K562 (cell line): ENCODE data around the gene WASL. TPM values are rescaled to one million over a fixed set of nuclear protein-coding genes. Genes with fewer than 3 reads are reported as not detected.

Source experiments
- CC2D1A ChIP-seq: fragments of 450-650 bp; IDR thresholded peaks from 2 replicates; pipeline ENCODE4 v1.6.1; 2017; ENCODE audit warnings: mild to moderate bottlenecking
- DPF2 ChIP-seq: fragments of 450-650 bp; IDR thresholded peaks from 2 replicates; pipeline ENCODE4 v1.6.1; 2016
- GATAD2B ChIP-seq: fragments of 450-650 bp; IDR thresholded peaks from 2 replicates; pipeline ENCODE4 v1.6.1; 2017; ENCODE audit warnings: mild to moderate bottlenecking, borderline replicate concordance
- IFI16 ChIP-seq: fragments of 250-450 bp; sonication (Bioruptor Pico); IDR thresholded peaks from 2 replicates; pipeline ENCODE4 v2.1.2; 2022; ENCODE audit warnings: mild to moderate bottlenecking, inconsistent platforms
- KLF13 ChIP-seq: fragments of 450-650 bp; IDR thresholded peaks from 2 replicates; pipeline ENCODE4 v1.6.1; 2016; ENCODE audit warnings: missing genetic modification characterization, low read depth, mild to moderate bottlenecking, missing compliant biosample characterization, moderate library complexity, borderline replicate concordance
- LCOR ChIP-seq: sonication (generic); formaldehyde crosslinking; IDR thresholded peaks from 2 replicates; pipeline ENCODE4 v1.8.0; 2022; ENCODE audit warnings: mild to moderate bottlenecking, missing genetic modification reagents
- MIER1 ChIP-seq: fragments of 450-650 bp; IDR thresholded peaks from 2 replicates; pipeline ENCODE4 v1.6.1; 2016; ENCODE audit warnings: antibody characterized with exemption, mild to moderate bottlenecking, low read depth
- MTA1 ChIP-seq: fragments of 450-650 bp; IDR thresholded peaks from 2 replicates; pipeline ENCODE4 v1.6.1; 2017; ENCODE audit warnings: borderline replicate concordance
- NFATC3 ChIP-seq: fragments of 450-650 bp; IDR thresholded peaks from 2 replicates; pipeline ENCODE4 v1.6.1; 2017; ENCODE audit warnings: mild to moderate bottlenecking
- NFE2 ChIP-seq: IDR thresholded peaks from 2 replicates; pipeline ENCODE4 v1.6.1; 2014; ENCODE audit warnings: antibody characterized with exemption, low read depth
- NKRF ChIP-seq: fragments of 450-650 bp; IDR thresholded peaks from 2 replicates; pipeline ENCODE4 v1.6.1; 2016; ENCODE audit warnings: borderline replicate concordance
- NR2C1 ChIP-seq, 2 experiments: fragments of 450-650 bp; IDR thresholded peaks; 2 replicates each; pipeline ENCODE4 v1.6.1; 2017; ENCODE audit warnings: mild to moderate bottlenecking in 2 of 2, antibody characterized with exemption in 1 of 2, inconsistent platforms in 1 of 2, missing compliant biosample characterization in 1 of 2, missing genetic modification characterization in 1 of 2
- PHF21A ChIP-seq: fragments of 450-650 bp; IDR thresholded peaks from 2 replicates; pipeline ENCODE4 v1.6.1; 2017; ENCODE audit warnings: low read depth, borderline replicate concordance
- SMARCE1 ChIP-seq: fragments of 450-650 bp; IDR thresholded peaks from 2 replicates; pipeline ENCODE4 v1.7.1; 2016; ENCODE audit warnings: mild to moderate bottlenecking
- THAP7 ChIP-seq: fragments of 250-450 bp; sonication (Bioruptor Pico); IDR thresholded peaks from 2 replicates; pipeline ENCODE4 v1.5.0; 2021
- TOE1 ChIP-seq, 2 experiments: fragments of 450-650 bp in 1 of 2; sonication (generic) in 1 of 2; formaldehyde crosslinking in 1 of 2; IDR thresholded peaks; 2 replicates each; pipeline versions ENCODE4 v1.7.1 to v1.8.0; 2016 to 2022; ENCODE audit warnings: borderline replicate concordance in 2 of 2, mild to moderate bottlenecking in 2 of 2, antibody characterized with exemption in 1 of 2, inconsistent platforms in 1 of 2, low read depth in 1 of 2, missing genetic modification reagents in 1 of 2, moderate library complexity in 1 of 2
- TRIM28 ChIP-seq: fragments of 450-650 bp; IDR thresholded peaks from 2 replicates; pipeline ENCODE4 v1.6.1; 2017
- ZFPM2 ChIP-seq: fragments of 250-450 bp; sonication (Bioruptor Pico); IDR thresholded peaks from 2 replicates; pipeline ENCODE4 v1.5.1; 2022; ENCODE audit warnings: mild to moderate bottlenecking
- ZKSCAN8 ChIP-seq: fragments of 200-800 bp; sonication (Bioruptor generic); IDR thresholded peaks from 2 replicates; pipeline ENCODE4 v1.6.1; 2016; ENCODE audit warnings: missing genetic modification characterization, missing compliant biosample characterization
- ZNF124 ChIP-seq: sonication (generic); formaldehyde crosslinking; IDR thresholded peaks from 2 replicates; pipeline ENCODE4 v1.8.1; 2022; ENCODE audit warnings: missing genetic modification reagents
- ZNF165 ChIP-seq: fragments of 250-450 bp; sonication (Bioruptor Pico); IDR thresholded peaks from 2 replicates; pipeline ENCODE4 v1.4.0; 2020; ENCODE audit warnings: borderline replicate concordance
- ZNF239 ChIP-seq: fragments of 250-450 bp; sonication (Bioruptor Pico); IDR thresholded peaks from 2 replicates; pipeline ENCODE4 v1.4.0; 2020; ENCODE audit warnings: mild to moderate bottlenecking
- polyA plus RNA-seq, 8 experiments: library from polyadenylated mRNA; depleted of rRNA in 4 of 8; stranded (reverse) in 5 of 8; unstranded in 3 of 8; fragments of >200 nt; fragmentation: Nextera tagmentation in 2 of 8; fragmentation: Illumina TruSeq in 1 of 8; extraction: Ambion mirVana in 2 of 8; extraction: Trizol in 1 of 8; gene quantifications; 2 replicates each; pipeline versions ENCODE4 v1.2.1 to v1.2.3, GENCODE V29; 2011 to 2014; ENCODE audit warnings: inconsistent platforms in 1 of 8, missing spikeins in 1 of 8
- total RNA-seq, 7 experiments: library from RNA; depleted of rRNA in 6 of 7; stranded (reverse); fragments of >200 nt in 6 of 7; fragmentation: Illumina TruSeq in 2 of 7; extraction: Trizol in 2 of 7; gene quantifications; 2 replicates each; pipeline versions ENCODE4 v1.2.1 to v1.2.3, GENCODE V29; 2011 to 2021; ENCODE audit warnings: low replicate concordance in 1 of 7

Gene WASL
- total and polyA plus RNA-seq, 9 of the 15 experiments (the other 6 are each of a cell fraction or from before 2014, with no cell fraction given), result 3.2 to 13.9 (median 8.3) TPM

GRCh38 chr7:123749537-123749857 is 694 bp upstream of the WASL start (continued):
- TF ChIP-seq DPF2 (peak; percentile 35; the same call in 1 of the 2 replicates), SMARCE1 (0 out of 2 replicates have a peak, but pooled peaks have one; percentile 49), NFATC3 (0 out of 2 replicates have a peak, but pooled peaks have one; percentile 5), NR2C1 (IDR thresholded peaks at IDR 0.05) (no peak), NR2C1 (tag; IDR thresholded peaks at IDR 0.05) (no peak), ZNF239 (CRISPR knock-in tag) (no peak), CC2D1A (peak; percentile 68; the same call in 1 of the 2 replicates), TOE1 (IDR thresholded peaks at IDR 0.05; ENCODE audit: borderline replicate concordance) (0 out of 2 replicates have a peak, but pooled peaks have one; percentile 50), TOE1 (CRISPR knock-in tag; IDR thresholded peaks at IDR 0.05; ENCODE audit: borderline replicate concordance, low read depth) (no peak), KLF13 (no peak), GATAD2B (no peak), ZKSCAN8 (CRISPR knock-in tag) (no peak), IFI16 (CRISPR knock-in tag) (no peak), MTA1 (peak; percentile 76; the same call in 1 of the 2 replicates), ZNF124 (CRISPR knock-in tag) (no peak), NKRF (peak; percentile 67; the same call in 1 of the 2 replicates), LCOR (CRISPR knock-in tag) (no peak), NFE2 (no peak), THAP7 (no peak), ZFPM2 (CRISPR knock-in tag) (no peak), ZNF165 (CRISPR knock-in tag) (0 out of 2 replicates have a peak, but pooled peaks have one; percentile 2), MIER1 (0 out of 2 replicates have a peak, but pooled peaks have one; percentile 8), PHF21A (no peak), TRIM28 (0 out of 2 replicates have a peak, but pooled peaks have one; percentile 10)
